ENCODE measurements around the gene PACRG.

DNA sequence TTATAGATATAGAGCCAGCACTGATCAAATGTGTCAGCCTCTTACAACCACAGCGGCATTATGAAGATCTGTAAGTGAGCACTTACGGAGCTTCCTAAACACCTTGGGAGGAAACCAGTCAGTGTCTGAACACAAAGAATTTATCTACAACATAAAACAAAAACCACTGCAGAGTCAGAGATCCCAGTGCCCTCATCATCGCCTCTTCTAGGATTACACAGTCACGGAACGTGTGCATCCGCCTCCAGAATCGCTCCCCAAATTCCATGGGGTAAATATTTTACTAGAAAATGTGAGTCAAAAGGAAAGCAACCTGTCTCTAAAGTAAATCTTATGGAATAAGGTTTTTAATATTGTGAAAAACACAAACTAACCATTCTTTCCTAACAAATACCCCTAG lies 243.6 kb downstream of the PACRG start:
- TF ChIP-seq, protein P1, sequence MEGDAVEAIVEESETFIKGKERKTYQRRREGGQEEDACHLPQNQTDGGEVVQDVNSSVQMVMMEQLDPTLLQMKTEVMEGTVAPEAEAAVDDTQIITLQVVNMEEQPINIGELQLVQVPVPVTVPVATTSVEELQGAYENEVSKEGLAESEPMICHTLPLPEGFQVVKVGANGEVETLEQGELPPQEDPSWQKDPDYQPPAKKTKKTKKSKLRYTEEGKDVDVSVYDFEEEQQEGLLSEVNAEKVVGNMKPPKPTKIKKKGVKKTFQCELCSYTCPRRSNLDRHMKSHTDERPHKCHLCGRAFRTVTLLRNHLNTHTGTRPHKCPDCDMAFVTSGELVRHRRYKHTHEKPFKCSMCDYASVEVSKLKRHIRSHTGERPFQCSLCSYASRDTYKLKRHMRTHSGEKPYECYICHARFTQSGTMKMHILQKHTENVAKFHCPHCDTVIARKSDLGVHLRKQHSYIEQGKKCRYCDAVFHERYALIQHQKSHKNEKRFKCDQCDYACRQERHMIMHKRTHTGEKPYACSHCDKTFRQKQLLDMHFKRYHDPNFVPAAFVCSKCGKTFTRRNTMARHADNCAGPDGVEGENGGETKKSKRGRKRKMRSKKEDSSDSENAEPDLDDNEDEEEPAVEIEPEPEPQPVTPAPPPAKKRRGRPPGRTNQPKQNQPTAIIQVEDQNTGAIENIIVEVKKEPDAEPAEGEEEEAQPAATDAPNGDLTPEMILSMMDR (IDR thresholded peaks at IDR 0.05), result no peak
- TF ChIP-seq POLR2A (IDR thresholded peaks at IDR 0.05) (no peak), POLR2AphosphoS5 (IDR thresholded peaks at IDR 0.05) (no peak)

Measured in prostate gland (tissue), 2 donors.